HEK293 (cell line): ENCODE results near the gene HP1BP3.
A peak's percentile ranks its signal among the peaks of the same experiment; 100 is the strongest.

Experiments used
- CTCF ChIA-PET: fragments of 350-600 bp; formaldehyde crosslinking; extraction: SDS; loops from one replicate; lab custom pipeline; 2021; ENCODE audit warnings: antibody characterized with exemption; lab: Yijun Ruan, JAX
- POLR2A ChIA-PET: fragments of 300-600 bp; formaldehyde crosslinking; extraction: SDS; loops from one replicate; lab custom pipeline; 2020; ENCODE audit warnings: antibody characterized with exemption, inconsistent platforms; lab: Yijun Ruan, JAX
- H3K27ac ChIP-seq: fragments of 200-500 bp; sonication (Bioruptor generic); 2 replicates; pipeline ENCODE4 v1.5.1; 2014; ENCODE audit warnings: low read depth, low read length, control low read depth, inconsistent platforms; ENCODE audit errors: extremely low read depth
- H3K36me3 ChIP-seq, 2 experiments: fragments of 200-500 bp in 1 of 2; sonication (Bioruptor generic) in 1 of 2; 1 replicate in 1 of 2; 2 replicates in 1 of 2; pipeline ENCODE4 v1.5.1; 2014 to 2017; ENCODE audit warnings: inconsistent platforms in 2 of 2, low read length in 2 of 2; ENCODE audit not compliant: control insufficient read depth in 2 of 2, insufficient read depth in 1 of 2
- H3K4me1 ChIP-seq: fragments of 200-500 bp; sonication (Bioruptor generic); 2 replicates; pipeline ENCODE4 v1.5.1; 2014; ENCODE audit warnings: mild to moderate bottlenecking, low read length, inconsistent platforms; ENCODE audit not compliant: control insufficient read depth, insufficient read depth
- H3K4me3 ChIP-seq: 2 replicates; pipeline ENCODE4 v1.5.1; 2011; ENCODE audit warnings: low read depth, mild to moderate bottlenecking, control low read depth, low read length, moderate library complexity
- H3K9me3 ChIP-seq: fragments of 200-500 bp; sonication (Bioruptor generic); 2 replicates; pipeline ENCODE4 v1.5.1; 2014; ENCODE audit warnings: low read depth, low read length, inconsistent platforms; ENCODE audit not compliant: control insufficient read depth, insufficient read depth
- GLIS2 ChIP-seq: fragments of 450-650 bp; formaldehyde crosslinking; IDR thresholded peaks from 2 replicates; pipeline ENCODE4 v1.5.1; 2016; ENCODE audit warnings: missing biosample characterization, missing genetic modification characterization
- IKZF3 ChIP-seq: fragments of 450-650 bp; IDR thresholded peaks from 2 replicates; pipeline ENCODE4 v1.5.0; 2018; ENCODE audit warnings: missing biosample characterization, mild to moderate bottlenecking, missing genetic modification characterization, moderate library complexity
- KLF16 ChIP-seq: fragments of 450-650 bp; formaldehyde crosslinking; IDR thresholded peaks from 2 replicates; pipeline ENCODE4 v1.5.1; 2017; ENCODE audit warnings: missing biosample characterization, missing genetic modification characterization
- KLF8 ChIP-seq: fragments of 450-650 bp; formaldehyde crosslinking; IDR thresholded peaks from 2 replicates; pipeline ENCODE4 v1.5.1; 2016; ENCODE audit warnings: missing biosample characterization, missing genetic modification characterization
- PRDM1 ChIP-seq: fragments of 450-650 bp; formaldehyde crosslinking; IDR thresholded peaks from 2 replicates; pipeline ENCODE4; 2016; ENCODE audit warnings: missing biosample characterization, missing genetic modification characterization
- SCRT1 ChIP-seq: fragments of 450-650 bp; formaldehyde crosslinking; IDR thresholded peaks from 2 replicates; pipeline ENCODE4 v1.5.1; 2016; ENCODE audit warnings: missing biosample characterization, missing genetic modification characterization, borderline replicate concordance
- SP2 ChIP-seq: fragments of 450-650 bp; formaldehyde crosslinking; IDR thresholded peaks from 2 replicates; pipeline ENCODE4 v1.5.1; 2016; ENCODE audit warnings: missing biosample characterization, missing genetic modification characterization
- SP7 ChIP-seq: fragments of 450-650 bp; formaldehyde crosslinking; IDR thresholded peaks from 2 replicates; pipeline ENCODE4 v1.5.1; 2016; ENCODE audit warnings: missing biosample characterization, missing genetic modification characterization
- ZBTB10 ChIP-seq: fragments of 450-650 bp; formaldehyde crosslinking; IDR thresholded peaks from 2 replicates; pipeline ENCODE4 v1.5.1; 2016; ENCODE audit warnings: missing biosample characterization, missing genetic modification characterization
- ZBTB11 ChIP-seq: fragments of 450-650 bp; formaldehyde crosslinking; conservative IDR thresholded peaks from 2 replicates; pipeline ENCODE4 v1.5.1; 2016; ENCODE audit warnings: low read depth, missing biosample characterization, missing genetic modification characterization
- ZBTB48 ChIP-seq: fragments of 450-650 bp; formaldehyde crosslinking; IDR thresholded peaks from 2 replicates; pipeline ENCODE4 v1.5.1; 2016; ENCODE audit warnings: missing biosample characterization, missing genetic modification characterization
- ZBTB8A ChIP-seq: fragments of 450-650 bp; formaldehyde crosslinking; IDR thresholded peaks from 2 replicates; pipeline ENCODE4 v1.5.1; 2016; ENCODE audit warnings: missing biosample characterization, missing genetic modification characterization
- ZFP69B ChIP-seq: fragments of 450-650 bp; formaldehyde crosslinking; IDR thresholded peaks from 2 replicates; pipeline ENCODE4 v1.5.1; 2016; ENCODE audit warnings: missing biosample characterization, missing genetic modification characterization
- ZNF146 ChIP-seq: fragments of 450-650 bp; formaldehyde crosslinking; IDR thresholded peaks from 2 replicates; pipeline ENCODE4 v1.5.1; 2016; ENCODE audit warnings: missing biosample characterization, missing genetic modification characterization
- ZNF155 ChIP-seq: fragments of 450-650 bp; formaldehyde crosslinking; IDR thresholded peaks from 2 replicates; pipeline ENCODE4 v1.5.1; 2016; ENCODE audit warnings: missing biosample characterization, missing genetic modification characterization
- ZNF335 ChIP-seq: fragments of 450-650 bp; formaldehyde crosslinking; conservative IDR thresholded peaks from 2 replicates; pipeline ENCODE4 v1.5.1; 2016; ENCODE audit warnings: missing biosample characterization, missing genetic modification characterization
- ZNF416 ChIP-seq: fragments of 450-650 bp; formaldehyde crosslinking; IDR thresholded peaks from 2 replicates; pipeline ENCODE4 v1.5.1; 2016; ENCODE audit warnings: missing biosample characterization, missing genetic modification characterization
- ZNF513 ChIP-seq: fragments of 450-650 bp; IDR thresholded peaks from 2 replicates; pipeline ENCODE4 v1.5.1; 2018; ENCODE audit warnings: missing biosample characterization, missing genetic modification characterization
- ZNF596 ChIP-seq: fragments of 450-650 bp; IDR thresholded peaks from 2 replicates; pipeline ENCODE4 v1.5.0; 2018; ENCODE audit warnings: missing biosample characterization, mild to moderate bottlenecking, missing genetic modification characterization, moderate library complexity
- ZNF660 ChIP-seq: fragments of 450-650 bp; IDR thresholded peaks from 2 replicates; pipeline ENCODE4 v1.5.1; 2018; ENCODE audit warnings: missing biosample characterization, mild to moderate bottlenecking, missing genetic modification characterization
- ZSCAN30 ChIP-seq: fragments of 450-650 bp; IDR thresholded peaks from 2 replicates; pipeline ENCODE4 v1.5.1; 2018; ENCODE audit warnings: missing biosample characterization, mild to moderate bottlenecking, missing genetic modification characterization, moderate library complexity
- TF ChIP-seq, protein P1 (sequence below): fragments of 450-650 bp; formaldehyde crosslinking; IDR thresholded peaks from 2 replicates; pipeline ENCODE4 v1.5.1; 2016; ENCODE audit warnings: missing biosample characterization, missing genetic modification characterization

Gene HP1BP3, protein sequence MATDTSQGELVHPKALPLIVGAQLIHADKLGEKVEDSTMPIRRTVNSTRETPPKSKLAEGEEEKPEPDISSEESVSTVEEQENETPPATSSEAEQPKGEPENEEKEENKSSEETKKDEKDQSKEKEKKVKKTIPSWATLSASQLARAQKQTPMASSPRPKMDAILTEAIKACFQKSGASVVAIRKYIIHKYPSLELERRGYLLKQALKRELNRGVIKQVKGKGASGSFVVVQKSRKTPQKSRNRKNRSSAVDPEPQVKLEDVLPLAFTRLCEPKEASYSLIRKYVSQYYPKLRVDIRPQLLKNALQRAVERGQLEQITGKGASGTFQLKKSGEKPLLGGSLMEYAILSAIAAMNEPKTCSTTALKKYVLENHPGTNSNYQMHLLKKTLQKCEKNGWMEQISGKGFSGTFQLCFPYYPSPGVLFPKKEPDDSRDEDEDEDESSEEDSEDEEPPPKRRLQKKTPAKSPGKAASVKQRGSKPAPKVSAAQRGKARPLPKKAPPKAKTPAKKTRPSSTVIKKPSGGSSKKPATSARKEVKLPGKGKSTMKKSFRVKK

DNA sequence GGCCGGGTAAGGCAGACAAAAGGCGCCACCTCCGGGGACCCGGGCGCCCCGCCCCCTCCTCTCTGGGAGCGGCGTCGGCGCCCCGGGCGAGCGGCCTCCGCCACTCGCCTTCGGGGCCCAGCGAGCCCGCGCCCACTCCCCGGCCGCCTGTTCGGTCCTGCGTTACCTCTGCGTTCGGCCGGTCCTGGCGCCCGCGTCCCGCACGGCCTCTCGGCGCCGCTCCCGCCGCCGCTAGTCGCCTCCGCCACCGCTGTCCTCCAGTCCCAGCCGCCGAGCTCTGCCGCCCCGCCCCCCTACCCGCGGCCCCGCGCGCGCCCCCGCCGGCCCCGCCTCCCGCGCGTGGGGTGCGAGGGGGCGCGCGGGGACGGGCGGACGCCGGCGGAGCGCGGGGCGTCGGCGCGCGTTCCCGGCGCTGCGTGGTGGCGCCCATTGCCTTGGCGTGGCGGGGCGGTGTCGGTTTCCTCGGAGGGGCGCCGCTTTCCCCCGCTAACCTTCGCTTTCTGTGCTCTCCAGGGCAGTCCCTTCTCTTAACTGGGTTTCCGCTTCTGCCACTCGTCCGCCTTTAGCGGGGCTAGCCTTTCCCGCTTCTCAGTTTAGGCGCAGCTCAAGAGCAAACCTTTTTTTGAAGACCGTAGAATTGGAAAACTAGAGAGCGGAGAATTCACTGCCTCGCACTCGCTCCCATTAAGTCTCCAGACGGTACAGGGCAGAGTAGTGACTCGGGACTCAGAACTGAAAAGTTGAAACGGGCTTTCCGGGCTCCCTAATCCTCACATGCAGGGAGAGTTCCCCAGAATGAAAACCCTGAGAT lies at the start of gene HP1BP3:
Gene HP1BP3, minus strand, starts transcription at position 279 of the 811 bp plus-strand sequence. CDS start 6,867 bp downstream, outside the sequence.
- TF ChIP-seq ZNF513 (tag by site-specific recombination) = peak; percentile 29; the same call in 1 of the 2 replicates
- peak; percentile 37; the same call in 1 of the 2 replicates for TF ChIP-seq ZSCAN30
- no peak for TF ChIP-seq ZBTB10 (tag by site-specific recombination)
- peak; percentile 63 for TF ChIP-seq ZBTB8A (tag by site-specific recombination)
- peak; percentile 47; the same call in 1 of the 2 replicates for TF ChIP-seq KLF8 (tag by site-specific recombination)
- no peak for TF ChIP-seq ZNF155 (tag by site-specific recombination)
- no peak for TF ChIP-seq SCRT1 (tag by site-specific recombination)
- peak; percentile 4; the same call in 1 of the 2 replicates for TF ChIP-seq SP7
- 0 out of 2 replicates have a peak, but pooled peaks have one; percentile 13 for TF ChIP-seq ZBTB48 (tag by site-specific recombination)
- TF ChIP-seq IKZF3 (tag by site-specific recombination) = peak; percentile 33; the same call in 1 of the 2 replicates
- TF ChIP-seq KLF16 (tag by site-specific recombination) = 0 out of 2 replicates have a peak, but pooled peaks have one; percentile 18
- peak; percentile 31 for TF ChIP-seq ZFP69B (tag by site-specific recombination)
- TF ChIP-seq ZNF660 = peak; percentile 52; the same call in 1 of the 2 replicates
- TF ChIP-seq GLIS2 (tag by site-specific recombination) = no peak
- TF ChIP-seq SP2 = peak; percentile 25; the same call in 1 of the 2 replicates
- TF ChIP-seq ZNF596 (tag by site-specific recombination) = peak; percentile 15; the same call in 1 of the 2 replicates
- peak; percentile 74 for TF ChIP-seq ZNF146 (tag by site-specific recombination)
- peak; percentile 4; the same call in 1 of the 2 replicates for TF ChIP-seq ZNF335 (tag by site-specific recombination)
- 0 out of 2 replicates have a peak, but pooled peaks have one; percentile 22 for TF ChIP-seq ZBTB11
- no peak for TF ChIP-seq ZNF416 (tag by site-specific recombination)
- TF ChIP-seq, protein P1, sequence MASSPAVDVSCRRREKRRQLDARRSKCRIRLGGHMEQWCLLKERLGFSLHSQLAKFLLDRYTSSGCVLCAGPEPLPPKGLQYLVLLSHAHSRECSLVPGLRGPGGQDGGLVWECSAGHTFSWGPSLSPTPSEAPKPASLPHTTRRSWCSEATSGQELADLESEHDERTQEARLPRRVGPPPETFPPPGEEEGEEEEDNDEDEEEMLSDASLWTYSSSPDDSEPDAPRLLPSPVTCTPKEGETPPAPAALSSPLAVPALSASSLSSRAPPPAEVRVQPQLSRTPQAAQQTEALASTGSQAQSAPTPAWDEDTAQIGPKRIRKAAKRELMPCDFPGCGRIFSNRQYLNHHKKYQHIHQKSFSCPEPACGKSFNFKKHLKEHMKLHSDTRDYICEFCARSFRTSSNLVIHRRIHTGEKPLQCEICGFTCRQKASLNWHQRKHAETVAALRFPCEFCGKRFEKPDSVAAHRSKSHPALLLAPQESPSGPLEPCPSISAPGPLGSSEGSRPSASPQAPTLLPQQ = peak; percentile 16; the same call in 1 of the 2 replicates
- TF ChIP-seq PRDM1 (tag by site-specific recombination) = peak; percentile 96
- TF ChIP-seq, all 188 proteins: peak for 17
- CTCF ChIA-PET = no interaction called here
- peaks cover 3% of the 10 kb centered on the region; the same call in 1 of the 2 replicates for H3K4me1 ChIP-seq
- peak within 1 kb of the TSS; percentile 98 for H3K4me3 ChIP-seq
- H3K36me3 ChIP-seq = no peaks in the 10 kb centered on the region; a peak in 1 of 3 replicates
- POLR2A ChIA-PET = interaction anchor here (0.7 to 2.9 kb wide), 26 partner anchors 9 to 388 kb away, joined by 3 to 22 read pairs (median 4); partner anchors contain the start of genes DDOST, KIF17 and SH2D5
- peak within 1 kb of the TSS; percentile 89 for H3K27ac ChIP-seq
- no peaks in the 10 kb centered on the region for H3K9me3 ChIP-seq
